Keratinocyte (primary cell): ENCODE measurements around the gene AGR3. TPM values are rescaled to one million over a fixed set of nuclear protein-coding genes. Genes with fewer than 3 reads are reported as not detected.

Experiments
- DNase-seq: peaks from one replicate; pipeline ENCODE4 v3.0.0-alpha.2; 2011; ENCODE audit warnings: low read depth, missing footprints, low spot score
- FAIRE-seq: peaks from 2 replicates; lab custom pipeline; 2011; peaks lifted over from hg19 to GRCh38; lab: Jason Lieb, UNC
- H2AFZ ChIP-seq: 2 replicates; pipeline ENCODE4 v1.6.0; 2012; ENCODE audit warnings: low read length, control low read depth, inconsistent platforms; ENCODE audit not compliant: control insufficient read depth
- H3K27ac ChIP-seq: 2 replicates; pipeline ENCODE4 v1.5.1; 2011; ENCODE audit warnings: low read length; ENCODE audit not compliant: control insufficient read depth, insufficient read depth
- H3K27me3 ChIP-seq: 3 replicates; pipeline ENCODE4 v1.6.0; 2011; ENCODE audit warnings: low read length; ENCODE audit not compliant: control insufficient read depth, insufficient read depth; ENCODE audit errors: extremely low read depth
- H3K36me3 ChIP-seq, 2 experiments: 2 replicates in 1 of 2; 3 replicates in 1 of 2; pipeline ENCODE4 v1.5.1; 2011; ENCODE audit warnings: low read length in 2 of 2, mild to moderate bottlenecking in 1 of 2; ENCODE audit not compliant: control insufficient read depth in 2 of 2, insufficient read depth in 2 of 2; ENCODE audit errors: extremely low read depth in 1 of 2
- H3K4me1 ChIP-seq: 3 replicates; pipeline ENCODE4 v1.5.1; 2011; ENCODE audit warnings: low read length; ENCODE audit not compliant: control insufficient read depth, insufficient read depth; ENCODE audit errors: extremely low read depth
- H3K4me2 ChIP-seq: 3 replicates; pipeline ENCODE4 v1.6.0; 2011; ENCODE audit warnings: low read depth, low read length; ENCODE audit not compliant: control insufficient read depth, insufficient read depth; ENCODE audit errors: extremely low read depth
- H3K4me3 ChIP-seq, 3 experiments: fragments of 200-600 bp in 1 of 3; sonication (generic) in 1 of 3; 2 replicates in 2 of 3; 3 replicates in 1 of 3; pipeline ENCODE4 v1.5.1; 2011 to 2016; ENCODE audit warnings: low read length in 3 of 3, mild to moderate bottlenecking in 3 of 3, control low read depth in 2 of 3, inconsistent platforms in 1 of 3, low read depth in 1 of 3, mixed read lengths in 1 of 3, mixed run types in 1 of 3, moderate library complexity in 1 of 3; ENCODE audit not compliant: control insufficient read depth in 2 of 3, insufficient read depth in 2 of 3; ENCODE audit errors: extremely low read depth in 1 of 3
- H3K79me2 ChIP-seq: 2 replicates; pipeline ENCODE4 v1.6.0; 2012; ENCODE audit warnings: low read length; ENCODE audit not compliant: control insufficient read depth, insufficient read depth
- H3K9ac ChIP-seq: 3 replicates; pipeline ENCODE4 v1.6.0; 2011; ENCODE audit warnings: low read length; ENCODE audit not compliant: control insufficient read depth, insufficient read depth; ENCODE audit errors: extremely low read depth
- H3K9me1 ChIP-seq: 3 replicates; pipeline ENCODE4 v1.6.0; 2011; ENCODE audit warnings: low read length; ENCODE audit not compliant: control insufficient read depth, insufficient read depth; ENCODE audit errors: extremely low read depth
- H3K9me3 ChIP-seq: 2 replicates; pipeline ENCODE4 v1.5.1; 2012; ENCODE audit warnings: low read depth, low read length; ENCODE audit not compliant: control insufficient read depth
- H4K20me1 ChIP-seq: 3 replicates; pipeline ENCODE4 v1.6.0; 2011; ENCODE audit warnings: low read length; ENCODE audit not compliant: control insufficient read depth, insufficient read depth; ENCODE audit errors: extremely low read depth
- EZH2 ChIP-seq: IDR thresholded peaks from one replicate; pipeline ENCODE4 v1.6.1; 2012; ENCODE audit warnings: inconsistent platforms, mild to moderate bottlenecking, low read length, moderate library complexity
- dilution Hi-C: fragments of 300-500 bp; cut with MboI; formaldehyde crosslinking; loops from one replicate; pipeline ENCODE4 v1.7.0; 2020; ENCODE audit warnings: low sequenced_read_pairs; ENCODE audit not compliant: extremely low pct_ligation_motif_present
- polyA plus RNA-seq, 5 experiments: library from polyadenylated mRNA; depleted of rRNA in 3 of 5; stranded (reverse) in 3 of 5; stranded (forward) in 1 of 5; unstranded in 1 of 5; fragments of >200 nt; gene quantifications; 1 replicate in 1 of 5; 2 replicates in 3 of 5; 3 replicates in 1 of 5; pipeline versions ENCODE4 v1.2.1 to v1.2.3, GENCODE V29; 2011 to 2012; ENCODE audit warnings: missing spikeins in 2 of 5, low read depth in 1 of 5, low replicate concordance in 1 of 5
- TF ChIP-seq, protein P1 (sequence below), 3 experiments: IDR thresholded peaks in 1 of 3; conservative IDR thresholded peaks in 1 of 3; optimal IDR thresholded peaks in 1 of 3; 2 replicates in 2 of 3; 3 replicates in 1 of 3; pipeline versions ENCODE3 to v1.5.1; 2011; ENCODE audit warnings: low read length in 3 of 3, mild to moderate bottlenecking in 3 of 3, moderate library complexity in 2 of 3, control low read depth in 1 of 3, inconsistent platforms in 1 of 3; ENCODE audit not compliant: insufficient read depth in 2 of 3; ENCODE audit errors: extremely low read depth in 1 of 3

The AGR3 gene
- polyA plus RNA-seq, 1 donor (not counting 4 experiments of a cell fraction or from before 2014, with no cell fraction given): not detected

DNA sequence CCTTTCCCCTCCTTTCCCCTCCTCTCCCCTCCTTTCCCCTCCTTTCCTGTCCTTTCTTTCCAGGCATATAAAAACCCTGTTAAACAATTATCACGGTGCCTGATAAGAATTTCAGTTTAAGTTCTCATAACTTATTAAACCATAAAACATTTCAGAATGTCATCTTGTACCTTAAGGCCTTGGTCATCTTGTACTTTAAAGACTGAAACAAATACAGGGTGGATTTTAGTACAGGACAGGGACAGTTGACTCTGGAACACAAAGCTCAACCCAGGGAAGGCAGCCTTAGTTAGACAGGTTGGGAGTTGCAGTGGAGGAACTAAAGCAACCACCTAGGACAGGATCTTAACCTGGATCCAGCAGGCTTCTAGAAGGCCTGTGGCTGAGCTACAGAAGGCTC, 1.2 kb downstream of the AGR3 start:
- Histone ChIP-seq H4K20me1 (no peaks in the 10 kb centered on the region), H2AFZ (peak overlapping the region; percentile 16), H3K27ac (no peak overlapping the region), H3K9me3 (no peaks in the 10 kb centered on the region), H3K36me3 (no peaks in the 10 kb centered on the region), H3K4me2 (no peak overlapping the region), H3K9me1 (no peaks in the 10 kb centered on the region), H3K79me2 (no peaks in the 10 kb centered on the region), H3K4me3 (no peak overlapping the region), H3K4me1 (no peaks in the 10 kb centered on the region), H3K27me3 (no peaks in the 10 kb centered on the region), H3K9ac (no peak overlapping the region)
- dilution Hi-C loops: no loop called here
- no peak for TF ChIP-seq EZH2
- TF ChIP-seq, protein P1, sequence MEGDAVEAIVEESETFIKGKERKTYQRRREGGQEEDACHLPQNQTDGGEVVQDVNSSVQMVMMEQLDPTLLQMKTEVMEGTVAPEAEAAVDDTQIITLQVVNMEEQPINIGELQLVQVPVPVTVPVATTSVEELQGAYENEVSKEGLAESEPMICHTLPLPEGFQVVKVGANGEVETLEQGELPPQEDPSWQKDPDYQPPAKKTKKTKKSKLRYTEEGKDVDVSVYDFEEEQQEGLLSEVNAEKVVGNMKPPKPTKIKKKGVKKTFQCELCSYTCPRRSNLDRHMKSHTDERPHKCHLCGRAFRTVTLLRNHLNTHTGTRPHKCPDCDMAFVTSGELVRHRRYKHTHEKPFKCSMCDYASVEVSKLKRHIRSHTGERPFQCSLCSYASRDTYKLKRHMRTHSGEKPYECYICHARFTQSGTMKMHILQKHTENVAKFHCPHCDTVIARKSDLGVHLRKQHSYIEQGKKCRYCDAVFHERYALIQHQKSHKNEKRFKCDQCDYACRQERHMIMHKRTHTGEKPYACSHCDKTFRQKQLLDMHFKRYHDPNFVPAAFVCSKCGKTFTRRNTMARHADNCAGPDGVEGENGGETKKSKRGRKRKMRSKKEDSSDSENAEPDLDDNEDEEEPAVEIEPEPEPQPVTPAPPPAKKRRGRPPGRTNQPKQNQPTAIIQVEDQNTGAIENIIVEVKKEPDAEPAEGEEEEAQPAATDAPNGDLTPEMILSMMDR (optimal IDR thresholded peaks at IDR 0.05 in 1 of 3, IDR thresholded peaks at IDR 0.05 in 1 of 3, conservative IDR thresholded peaks at IDR 0.05 in 1 of 3; ENCODE audit: extremely low read depth in 1 of 3, insufficient read depth in 2 of 3, low read length in 3 of 3): no peak
- DNase-seq (no peak), FAIRE-seq (no peak)

DNA sequence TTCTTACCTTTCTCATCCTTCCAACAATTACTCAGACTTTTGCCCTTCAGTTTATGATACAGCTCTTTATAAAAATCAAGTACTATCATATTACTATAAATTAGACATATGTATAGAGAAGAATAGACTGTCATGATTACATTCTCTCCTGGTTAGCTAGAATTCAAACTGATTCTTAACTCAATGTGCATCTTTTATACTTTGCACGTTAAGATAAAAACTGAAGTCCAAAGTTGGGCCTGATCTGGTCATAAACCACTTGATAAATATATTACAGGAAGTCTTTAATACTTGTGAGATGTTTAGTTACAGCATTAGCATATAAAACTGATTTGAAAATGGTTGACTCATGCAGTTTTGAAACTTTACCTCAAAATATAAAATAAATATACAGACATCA, 2.6 kb downstream of the AGR3 start:
- no peak overlapping the region for H3K27ac ChIP-seq
- no peak overlapping the region for H3K4me3 ChIP-seq
- no peaks in the 10 kb centered on the region for H3K9me1 ChIP-seq
- dilution Hi-C loops: no loop called here
- H3K4me2 ChIP-seq: no peak overlapping the region
- no peaks in the 10 kb centered on the region for H3K9me3 ChIP-seq
- H3K36me3 ChIP-seq: no peaks in the 10 kb centered on the region
- no peaks in the 10 kb centered on the region for H3K27me3 ChIP-seq
- no peaks in the 10 kb centered on the region for H3K79me2 ChIP-seq
- no peak for FAIRE-seq
- H2AFZ ChIP-seq: no peak overlapping the region
- no peaks in the 10 kb centered on the region for H3K4me1 ChIP-seq
- H3K9ac ChIP-seq: no peak overlapping the region
- DNase-seq: no peak
- H4K20me1 ChIP-seq: no peaks in the 10 kb centered on the region
- no peak for TF ChIP-seq EZH2
- TF ChIP-seq, protein P1 (optimal IDR thresholded peaks at IDR 0.05 in 1 of 3, IDR thresholded peaks at IDR 0.05 in 1 of 3, conservative IDR thresholded peaks at IDR 0.05 in 1 of 3; ENCODE audit: extremely low read depth in 1 of 3, insufficient read depth in 2 of 3, low read length in 3 of 3): no peak
